ENCODE data around the gene APOA4.

DNA sequence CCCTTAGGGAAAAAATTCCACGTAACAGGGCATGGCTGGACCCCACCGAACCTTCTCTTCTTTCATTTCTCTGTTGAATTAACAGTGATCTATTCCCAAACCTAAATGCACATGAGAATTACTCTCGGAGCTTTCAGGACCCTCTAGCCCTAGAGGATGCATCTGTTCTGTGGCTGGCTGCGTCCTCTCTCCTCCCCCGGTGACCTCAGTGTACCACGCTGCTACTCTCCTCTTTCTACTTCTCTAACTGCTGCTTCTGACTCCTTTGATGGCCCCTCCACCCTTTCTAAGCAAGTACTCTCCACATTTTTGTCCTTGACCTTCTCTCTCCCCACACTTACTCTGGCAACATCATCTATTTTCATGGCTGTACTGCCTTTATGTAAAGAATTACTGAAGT is 26.4 kb upstream of the APOA4 start:
- TF ChIP-seq, protein P1, sequence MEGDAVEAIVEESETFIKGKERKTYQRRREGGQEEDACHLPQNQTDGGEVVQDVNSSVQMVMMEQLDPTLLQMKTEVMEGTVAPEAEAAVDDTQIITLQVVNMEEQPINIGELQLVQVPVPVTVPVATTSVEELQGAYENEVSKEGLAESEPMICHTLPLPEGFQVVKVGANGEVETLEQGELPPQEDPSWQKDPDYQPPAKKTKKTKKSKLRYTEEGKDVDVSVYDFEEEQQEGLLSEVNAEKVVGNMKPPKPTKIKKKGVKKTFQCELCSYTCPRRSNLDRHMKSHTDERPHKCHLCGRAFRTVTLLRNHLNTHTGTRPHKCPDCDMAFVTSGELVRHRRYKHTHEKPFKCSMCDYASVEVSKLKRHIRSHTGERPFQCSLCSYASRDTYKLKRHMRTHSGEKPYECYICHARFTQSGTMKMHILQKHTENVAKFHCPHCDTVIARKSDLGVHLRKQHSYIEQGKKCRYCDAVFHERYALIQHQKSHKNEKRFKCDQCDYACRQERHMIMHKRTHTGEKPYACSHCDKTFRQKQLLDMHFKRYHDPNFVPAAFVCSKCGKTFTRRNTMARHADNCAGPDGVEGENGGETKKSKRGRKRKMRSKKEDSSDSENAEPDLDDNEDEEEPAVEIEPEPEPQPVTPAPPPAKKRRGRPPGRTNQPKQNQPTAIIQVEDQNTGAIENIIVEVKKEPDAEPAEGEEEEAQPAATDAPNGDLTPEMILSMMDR (IDR thresholded peaks at IDR 0.05), result no peak
- TF ChIP-seq TCF7L2 (IDR thresholded peaks at IDR 0.05; ENCODE audit: low read depth, low read length), result no peak
- no peak for TF ChIP-seq POLR2AphosphoS5 (IDR thresholded peaks at IDR 0.05; ENCODE audit: low read depth, low read length)
- TF ChIP-seq REST (IDR thresholded peaks at IDR 0.05; ENCODE audit: insufficient read depth in 1 of 2, low read depth in 2 of 2, low read length in 1 of 2), result no peak

Measured in Panc1 (cell line).